H1 (cell line): Measurements from ENCODE around the gene NUBPL. TPM values are rescaled to one million over a fixed set of nuclear protein-coding genes. Genes with fewer than 3 reads are reported as not detected.

ENCODE experiments used
- CHD7 ChIP-seq: fragments of 300-600 bp; sonication (generic); IDR thresholded peaks from 2 replicates; pipeline ENCODE4 v1.7.1; 2012; ENCODE audit warnings: low read length, moderate library complexity, mild to moderate bottlenecking, inconsistent platforms; ENCODE audit not compliant: insufficient replicate concordance
- EGR1 ChIP-seq: IDR thresholded peaks from 2 replicates; pipeline ENCODE4 v1.6.1; 2011; ENCODE audit warnings: low read depth, low read length, borderline replicate concordance
- SIN3A ChIP-seq, 2 experiments: IDR thresholded peaks in 1 of 2; conservative IDR thresholded peaks in 1 of 2; 2 replicates each; pipeline ENCODE4 v1.6.1; 2011 to 2012; ENCODE audit warnings: low read length in 2 of 2, improper control_type of control experiment in 1 of 2, low read depth in 1 of 2, mild to moderate bottlenecking in 1 of 2
- SP1 ChIP-seq: IDR thresholded peaks from 2 replicates; pipeline ENCODE4 v1.6.1; 2011; ENCODE audit warnings: low read depth, low read length
- YY1 ChIP-seq: IDR thresholded peaks from 2 replicates; pipeline ENCODE4 v1.6.1; 2011; ENCODE audit warnings: low read depth, mild to moderate bottlenecking, low read length
- polyA plus RNA-seq, 7 experiments: library from polyadenylated mRNA; depleted of rRNA in 3 of 7; stranded (reverse) in 5 of 7; unstranded in 2 of 7; fragments of >200 nt in 5 of 7; fragments of 200-250 nt in 2 of 7; gene quantifications; 1 replicate in 5 of 7; 2 replicates in 1 of 7; 4 replicates in 1 of 7; pipeline versions ENCODE4 v1.2.1 to v1.2.3, GENCODE V29; 2011 to 2013; ENCODE audit warnings: missing spikeins in 2 of 7, mixed read lengths in 2 of 7
- total RNA-seq: library from RNA; stranded (reverse); fragmentation: NEBNext Ultra II Directional; extraction: Animal tissue kit (Norgen Biotek cat#: 25700); gene quantifications from 2 replicates; pipeline ENCODE4 v1.2.1, GENCODE V29; 2021

NUBPL gene
- total and polyA plus RNA-seq, 2 of the 8 experiments (the other 6 are each of a cell fraction or from before 2014, with no cell fraction given), result 1.6 to 6.8 TPM

- TF ChIP-seq CHD7 (no peak), YY1 (no peak), EGR1 (no peak), SIN3A (conservative IDR thresholded peaks at IDR 0.05 in 1 of 2, IDR thresholded peaks at IDR 0.05 in 1 of 2; ENCODE audit: low read depth in 1 of 2, low read length in 2 of 2) (no peak), SP1 (no peak)
- TF ChIP-seq, all 59 proteins: peak for 0
These were observed 115.8 kb downstream of the NUBPL start (continued) for GRCh38 chr14:31677052-31677451.
